Small intestine (tissue), 7 donors: Measurements from ENCODE around the gene CFAP46. TPM values are rescaled to one million over a fixed set of nuclear protein-coding genes. Genes with fewer than 3 reads are reported as not detected.

Experiments
- DNase-seq, 2 donors: peaks; one replicate each; pipeline versions ENCODE4 v3.0.0 to v3.0.0-alpha.2; 2013
- FAIRE-seq: peaks from 2 replicates; lab custom pipeline; 2012; peaks lifted over from hg19 to GRCh38; lab: Jason Lieb, UNC
- H3K27ac ChIP-seq, 3 donors: one replicate each; pipeline ENCODE4 v1.5.1; 2013; ENCODE audit warnings: low read length in 2 of 3, mild to moderate bottlenecking in 2 of 3, control low read depth in 1 of 3, inconsistent platforms in 1 of 3, low read depth in 1 of 3, moderate library complexity in 1 of 3
- H3K27me3 ChIP-seq, 3 donors: one replicate each; pipeline ENCODE4 v1.6.1; 2013; ENCODE audit warnings: low read length in 3 of 3, inconsistent platforms in 1 of 3; ENCODE audit not compliant: control insufficient read depth in 3 of 3, insufficient read depth in 3 of 3
- H3K36me3 ChIP-seq, 3 donors: one replicate each; pipeline ENCODE4 v1.6.1; 2013; ENCODE audit warnings: low read length in 3 of 3, inconsistent platforms in 1 of 3, low read depth in 1 of 3, mild to moderate bottlenecking in 1 of 3, moderate library complexity in 1 of 3; ENCODE audit not compliant: control insufficient read depth in 3 of 3, insufficient read depth in 2 of 3
- H3K4me1 ChIP-seq, 3 donors: one replicate each; pipeline ENCODE4 v1.6.1; 2013; ENCODE audit warnings: low read length in 2 of 3, inconsistent platforms in 1 of 3, low read depth in 1 of 3, mild to moderate bottlenecking in 1 of 3, moderate library complexity in 1 of 3; ENCODE audit not compliant: control insufficient read depth in 3 of 3, insufficient read depth in 2 of 3
- H3K4me3 ChIP-seq, 3 donors: one replicate each; pipeline ENCODE4 v1.5.1; 2013; ENCODE audit warnings: low read length in 3 of 3, control low read depth in 1 of 3, inconsistent platforms in 1 of 3, low read depth in 1 of 3, mild to moderate bottlenecking in 1 of 3, moderate library complexity in 1 of 3
- H3K9me3 ChIP-seq, 2 donors: one replicate each; pipeline ENCODE4 v1.6.1; 2013; ENCODE audit warnings: low read depth in 1 of 2, low read length in 1 of 2; ENCODE audit not compliant: control insufficient read depth in 2 of 2, insufficient read depth in 1 of 2
- WGBS, 3 donors: extraction: QIAGEN DNeasy Blood & Tissue Kit; methylation state at CpG; one replicate each; pipeline ENCODE4 v1.1.7; 2013; 5-methylcytosine and 5-hydroxymethylcytosine counted together
- polyA plus RNA-seq, 4 donors: library from polyadenylated mRNA; stranded (reverse) in 3 of 4; unstranded in 1 of 4; fragments of 200-250 nt in 3 of 4; fragments of 120-200 nt in 1 of 4; gene quantifications; one replicate each; pipeline versions ENCODE4 v1.2.1 to v1.2.3, GENCODE V29; 2013
- donor health status: healthy with polysubstance abuse.
- donor health status: control.
- donor health status: control.
- donor health status: Bipolar disorder and iron deficiency.
- donor health status: healthy.

CFAP46 gene
- polyA plus RNA-seq, 4 donors, result 0.27 to 0.43 TPM; not detected in 2

DNA sequence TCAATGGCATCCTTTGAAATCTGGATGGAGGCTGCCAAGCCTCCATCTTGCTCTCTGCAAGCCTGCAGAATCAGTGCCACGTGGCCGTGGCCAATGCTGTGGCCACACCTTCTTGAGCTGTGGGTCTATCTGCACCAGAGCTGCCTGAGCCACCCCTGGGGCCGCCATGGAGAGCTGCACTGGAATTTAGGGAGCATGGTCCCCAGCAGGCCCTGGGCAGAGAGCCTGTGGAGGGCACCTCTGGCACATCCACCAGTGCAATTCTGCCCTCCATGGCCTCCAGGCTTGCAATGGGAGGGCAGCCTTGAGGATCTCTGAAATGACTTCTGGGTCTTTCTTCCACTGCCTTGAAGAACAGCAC, 100.8 kb downstream of the CFAP46 start:
- no peak for FAIRE-seq
- WGBS, 3 donors, result 73 to 90% (median 85%) methylated on average over 3 of the region's 3 CpGs
- no peak overlapping the region for H3K4me3 ChIP-seq
- H3K36me3 ChIP-seq, result no peaks in the 10 kb centered on the region
- H3K27ac ChIP-seq, result no peak overlapping the region
- H3K27me3 ChIP-seq, result peaks cover 0 to 2% (median 0%) of the 10 kb centered on the region in 3 donors
- H3K4me1 ChIP-seq, result no peaks in the 10 kb centered on the region
- H3K9me3 ChIP-seq, result peaks cover 0 to 18% of the 10 kb centered on the region in 2 donors
- DNase-seq, result no peak

DNA sequence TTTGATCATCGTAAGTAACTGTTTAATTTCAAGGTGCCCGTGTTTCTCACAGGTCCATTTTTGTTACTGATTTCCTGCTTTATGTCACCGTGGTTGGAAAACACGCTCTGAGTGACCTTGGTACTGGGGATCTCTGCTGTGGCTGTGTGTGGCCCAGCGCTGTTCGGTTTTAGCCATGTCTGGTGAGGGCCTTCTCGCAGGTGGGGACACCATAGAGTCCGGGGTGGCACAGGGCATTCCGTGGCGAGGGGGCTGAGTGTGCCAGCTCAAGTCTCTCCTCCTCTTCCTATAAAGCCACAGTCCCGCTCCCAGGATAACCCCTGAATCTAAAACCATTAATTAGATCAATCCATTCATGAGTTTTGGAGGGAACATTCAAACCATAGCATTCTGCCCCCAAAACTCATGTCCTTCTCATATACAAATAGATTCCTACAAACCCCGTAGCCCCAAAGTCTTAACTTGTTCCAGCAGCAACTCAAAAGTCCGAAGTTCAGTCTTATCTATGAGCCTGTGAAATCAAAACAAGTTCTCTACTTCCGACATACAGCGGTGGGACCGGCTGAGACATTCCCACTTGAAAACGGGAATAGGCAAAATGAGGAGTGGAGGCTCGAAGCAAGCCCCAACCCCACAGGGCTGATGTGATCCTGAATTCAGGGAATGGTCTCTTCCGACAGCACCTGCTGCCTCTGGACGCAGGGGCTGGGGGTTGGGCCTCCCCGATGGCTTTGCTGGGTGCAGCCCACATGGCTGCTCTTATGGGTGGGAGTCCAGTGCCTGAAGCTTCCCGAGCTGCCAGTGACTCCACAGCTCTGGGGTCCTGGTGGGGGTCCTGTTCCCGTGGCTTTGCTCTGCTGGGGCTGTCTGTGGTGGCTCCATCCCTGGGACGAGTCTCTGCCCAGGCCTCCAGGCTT, 101.4 kb downstream of the CFAP46 start:
- no peak for FAIRE-seq

DNA sequence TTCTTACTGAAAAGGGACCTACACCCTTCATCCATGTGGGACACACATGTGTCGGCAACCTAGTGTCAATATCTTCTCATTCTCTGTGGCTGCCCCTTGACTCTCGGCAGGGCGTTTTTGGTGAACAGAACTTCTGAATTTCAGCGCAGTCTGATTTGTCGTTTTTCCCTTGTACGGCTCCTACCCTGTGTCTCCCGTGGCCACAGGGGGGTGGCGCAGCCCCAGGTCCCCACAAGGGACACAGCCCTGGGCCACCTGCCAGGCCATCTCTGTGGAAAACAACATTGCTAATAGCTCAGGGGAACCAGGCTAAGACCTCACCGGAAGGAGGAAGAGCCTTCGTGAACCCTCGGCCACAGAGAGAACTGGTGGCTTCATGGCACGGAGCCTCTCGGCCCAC, 103.3 kb downstream of the CFAP46 start:
- WGBS, 3 donors, result 92 to 95% (median 94%) methylated on average over 13 of the region's 13 CpGs
- no peak overlapping the region for H3K27ac ChIP-seq
- no peaks in the 10 kb centered on the region for H3K4me1 ChIP-seq
- no peaks in the 10 kb centered on the region for H3K36me3 ChIP-seq
- FAIRE-seq (no peak), DNase-seq (no peak)
- H3K9me3 ChIP-seq, result peaks cover 0 to 18% of the 10 kb centered on the region in 2 donors
- no peak overlapping the region for H3K4me3 ChIP-seq
- peaks cover 0 to 2% (median 0%) of the 10 kb centered on the region in 3 donors for H3K27me3 ChIP-seq

More for the DNA sequence above, 101.4 kb downstream of the CFAP46 start:
- Histone ChIP-seq H3K9me3 (peaks cover 0 to 18% of the 10 kb centered on the region in 2 donors), H3K27me3 (peaks cover 0 to 2% (median 0%) of the 10 kb centered on the region in 3 donors), H3K36me3 (no peaks in the 10 kb centered on the region), H3K27ac (no peak overlapping the region), H3K4me3 (no peak overlapping the region), H3K4me1 (no peaks in the 10 kb centered on the region)
- peak; percentile 19 to 54 for DNase-seq
- 52 to 77% (median 60%) methylated on average over 24 of the region's 24 CpGs for WGBS, 3 donors

DNA sequence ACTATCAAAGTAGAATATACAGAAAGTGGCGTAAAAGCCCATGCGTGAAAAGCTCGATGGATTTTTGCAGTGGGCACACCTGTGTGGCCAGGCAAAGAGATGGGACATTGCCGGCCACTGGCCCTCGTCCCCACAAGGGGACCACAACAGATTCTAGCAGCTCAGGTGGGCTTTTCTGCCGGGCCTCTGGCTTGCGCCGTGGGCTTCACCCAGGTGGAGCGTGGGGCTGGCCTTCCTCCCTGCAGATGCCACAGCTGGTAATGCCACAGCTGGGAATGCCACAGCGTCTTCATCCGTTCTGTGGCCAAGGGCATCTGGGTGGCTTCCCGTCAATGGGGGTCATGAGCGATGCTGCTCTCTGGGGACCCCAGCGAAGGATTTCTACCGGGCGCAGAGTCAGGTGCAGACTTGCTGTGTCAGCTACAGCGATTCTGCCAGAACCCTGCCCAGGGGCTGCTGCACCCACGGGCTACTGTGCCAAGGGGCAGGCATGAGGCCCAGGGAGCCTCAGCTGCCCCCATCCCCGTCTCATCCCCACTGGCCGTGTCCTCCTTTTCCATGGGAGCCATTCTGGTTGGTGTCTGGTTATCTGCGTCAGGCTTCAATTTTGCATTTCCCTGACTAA, 103.9 kb downstream of the CFAP46 start:
- Histone ChIP-seq H3K36me3 (no peaks in the 10 kb centered on the region), H3K27me3 (peaks cover 0 to 2% (median 0%) of the 10 kb centered on the region in 3 donors), H3K4me3 (no peak overlapping the region), H3K27ac (no peak overlapping the region), H3K4me1 (no peaks in the 10 kb centered on the region), H3K9me3 (peaks cover 0 to 18% of the 10 kb centered on the region in 2 donors)
- FAIRE-seq, result no peak
- WGBS, 3 donors, result 89 to 93% (median 90%) methylated on average over 20 to 21 of the region's 21 CpGs
- no peak for DNase-seq

DNA sequence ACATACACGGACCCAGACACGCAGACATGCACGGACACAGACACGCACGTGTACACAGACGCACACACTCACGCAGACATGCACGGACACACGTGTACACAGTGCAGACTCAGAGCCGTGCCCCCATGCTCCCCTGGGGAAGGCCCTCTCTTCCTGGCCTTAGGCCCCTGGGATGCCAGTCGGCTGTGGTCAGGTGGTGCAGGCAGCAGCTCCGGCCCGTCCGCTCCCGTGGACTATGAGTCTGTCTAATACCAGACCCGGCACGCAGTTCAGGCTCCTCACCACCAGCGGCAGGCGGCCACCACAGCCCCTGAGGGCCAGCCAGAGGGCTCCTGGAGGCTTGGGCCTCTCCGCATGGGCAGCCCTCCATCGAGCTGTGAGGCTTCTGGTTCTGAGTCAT, 104.5 kb downstream of the CFAP46 start:
- Histone ChIP-seq H3K36me3 (no peaks in the 10 kb centered on the region), H3K9me3 (peaks cover 0 to 15% of the 10 kb centered on the region in 2 donors), H3K4me3 (no peak overlapping the region), H3K27me3 (peaks cover 0 to 2% (median 0%) of the 10 kb centered on the region in 3 donors), H3K4me1 (no peaks in the 10 kb centered on the region), H3K27ac (no peak overlapping the region)
- DNase-seq, result no peak
- no peak for FAIRE-seq
- 87 to 88% (median 88%) methylated on average over 21 of the region's 21 CpGs for WGBS, 3 donors

DNA sequence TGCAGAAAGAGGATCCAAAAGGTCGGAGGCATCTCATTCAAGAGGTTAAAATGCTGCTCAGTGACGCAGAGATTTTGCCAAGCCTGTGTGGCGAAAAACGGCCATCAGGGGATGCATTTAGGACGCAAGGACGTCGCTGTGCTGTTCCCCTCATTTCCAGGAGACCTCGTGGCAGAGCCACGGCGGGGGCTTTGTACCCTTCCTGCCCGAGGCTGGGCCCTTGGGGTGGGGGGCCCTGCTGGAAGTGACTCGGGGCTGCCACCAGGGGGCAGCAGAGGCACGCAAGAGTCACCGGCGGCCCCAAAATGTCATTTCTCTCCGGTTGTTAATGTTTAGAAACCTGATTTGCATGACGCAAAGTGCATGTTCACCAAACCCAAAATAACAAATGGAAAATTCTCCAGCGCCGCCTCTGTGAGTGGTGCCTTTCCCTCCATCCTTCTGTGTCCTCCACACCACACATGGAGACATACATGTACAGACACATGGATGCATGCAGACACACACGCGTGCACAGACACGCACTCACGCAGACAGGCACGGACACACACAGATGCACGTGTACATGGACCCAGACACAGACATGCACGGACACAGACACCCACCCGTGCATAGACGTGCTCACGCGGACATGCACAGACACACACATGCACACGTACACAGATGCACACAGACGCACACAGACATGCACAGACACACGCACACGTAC, 105.4 kb downstream of the CFAP46 start:
- no peak overlapping the region for H3K4me3 ChIP-seq
- DNase-seq (peak; percentile 23 to 51), FAIRE-seq (no peak)
- H3K27ac ChIP-seq, result no peak overlapping the region
- WGBS, 3 donors, result 42 to 46% (median 43%) methylated on average over 31 to 34 of the region's 34 CpGs
- H3K27me3 ChIP-seq, result peaks cover 0 to 6% (median 0%) of the 10 kb centered on the region in 3 donors
- H3K4me1 ChIP-seq, result no peaks in the 10 kb centered on the region
- H3K36me3 ChIP-seq, result no peaks in the 10 kb centered on the region
- peaks cover 0 to 6% of the 10 kb centered on the region in 2 donors for H3K9me3 ChIP-seq

DNA sequence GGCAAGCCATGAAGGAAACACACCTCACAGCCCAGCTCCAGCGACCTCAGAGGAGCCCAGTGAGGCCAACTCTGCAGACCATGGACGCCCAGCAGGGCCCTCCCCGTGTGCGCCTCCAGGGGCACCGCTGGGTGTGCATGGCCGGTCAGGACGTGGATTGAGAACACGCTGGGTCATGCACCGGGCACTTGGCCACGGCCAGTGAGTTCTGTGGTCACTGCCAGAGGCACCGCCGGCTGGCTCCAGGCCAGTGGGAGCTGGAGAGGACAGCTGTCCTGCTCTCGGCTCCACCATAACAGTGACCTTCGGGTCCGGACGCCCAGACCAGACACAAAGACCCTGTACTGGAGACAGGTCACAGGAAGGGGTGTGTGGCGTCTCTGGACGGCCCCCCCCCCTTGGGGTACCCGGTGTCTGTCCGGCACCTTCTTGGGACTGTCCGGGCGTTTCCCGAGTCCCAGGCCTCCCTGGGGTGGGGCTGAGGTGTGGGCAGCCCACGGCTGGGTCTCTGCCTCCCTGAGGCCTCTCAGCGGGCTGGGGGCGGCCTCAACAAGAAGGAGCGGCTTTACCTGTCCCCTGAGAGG, 106.0 kb downstream of the CFAP46 start:
- no peaks in the 10 kb centered on the region for H3K4me1 ChIP-seq
- no peaks in the 10 kb centered on the region for H3K9me3 ChIP-seq
- no peak for FAIRE-seq
- no peaks in the 10 kb centered on the region for H3K36me3 ChIP-seq
- H3K4me3 ChIP-seq, result no peak overlapping the region
- H3K27me3 ChIP-seq, result peaks cover 0 to 6% (median under 1%) of the 10 kb centered on the region in 3 donors
- H3K27ac ChIP-seq, result no peak overlapping the region
- WGBS, 3 donors, result 54 to 64% (median 55%) methylated on average over 27 of the region's 27 CpGs
- DNase-seq, result no peak

DNA sequence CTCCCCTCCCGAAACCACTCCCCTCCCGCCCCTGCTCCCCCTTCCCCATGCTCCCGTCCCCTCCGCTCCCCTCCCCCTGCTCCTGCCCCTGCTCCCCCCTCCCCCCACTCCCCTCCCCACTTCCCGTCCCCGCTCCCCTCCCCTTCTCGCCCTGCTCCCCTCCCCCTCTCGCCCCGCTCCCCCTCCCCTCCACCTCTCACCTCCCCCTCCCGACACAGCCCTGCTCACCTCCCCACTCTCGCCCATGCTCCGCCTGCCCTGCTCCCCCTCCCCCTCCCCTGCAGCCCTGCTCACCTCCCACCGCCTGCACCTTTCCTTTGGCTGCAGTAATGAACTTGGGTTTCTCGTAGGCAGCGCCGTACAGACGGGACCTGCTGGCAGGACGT, 106.5 kb downstream of the CFAP46 start:
- no peaks in the 10 kb centered on the region for H3K4me1 ChIP-seq
- H3K27ac ChIP-seq, result no peak overlapping the region
- 52 to 65% (median 63%) methylated on average over 6 to 16 of the region's 18 CpGs for WGBS, 3 donors
- DNase-seq (no peak), FAIRE-seq (no peak)
- no peaks in the 10 kb centered on the region for H3K9me3 ChIP-seq
- H3K36me3 ChIP-seq, result no peaks in the 10 kb centered on the region
- H3K4me3 ChIP-seq, result no peak overlapping the region
- peaks cover 0 to 6% (median 3%) of the 10 kb centered on the region in 3 donors for H3K27me3 ChIP-seq
